Measurements from ENCODE around the gene ARHGAP22. TPM values are rescaled to one million over a fixed set of nuclear protein-coding genes. Genes with fewer than 3 reads are reported as not detected.

ARHGAP22 gene
- total RNA-seq, 3 donors from 2014 or later: 2.6 to 8.2 (median 4.8) TPM

- peak; percentile 12 to 50 for DNase-seq (ENCODE audit: low spot score in 2 of 2)
- intact Hi-C loops (cut with DNase I; ENCODE audit: low total_unique reads): no loop called here
- H3K4me1 ChIP-seq: no peaks in the 10 kb centered on the region
- H3K4me3 ChIP-seq: no peak overlapping the region
- H3K36me3 ChIP-seq: no peaks in the 10 kb centered on the region
- TF ChIP-seq CTCF (IDR thresholded peaks at IDR 0.05) (no peak), POLR2AphosphoS5 (IDR thresholded peaks at IDR 0.05) (no peak), POLR2A (IDR thresholded peaks at IDR 0.05) (no peak)
- H3K9me3 ChIP-seq: no peaks in the 10 kb centered on the region
- H3K27me3 ChIP-seq: no peaks in the 10 kb centered on the region
- H3K27ac ChIP-seq: no peak overlapping the region
These were observed 149.3 kb downstream of the ARHGAP22 start for GRCh38 chr10:48455392-48456151.

GRCh38 chr10:48455055-48455391, 149.8 kb downstream of the ARHGAP22 start:
- Histone ChIP-seq H3K27ac (no peak overlapping the region), H3K36me3 (no peaks in the 10 kb centered on the region), H3K27me3 (no peaks in the 10 kb centered on the region), H3K4me3 (no peak overlapping the region), H3K4me1 (no peaks in the 10 kb centered on the region), H3K9me3 (no peaks in the 10 kb centered on the region)
- TF ChIP-seq POLR2AphosphoS5 (IDR thresholded peaks at IDR 0.05): no peak
- no peak for TF ChIP-seq CTCF (IDR thresholded peaks at IDR 0.05)
- no peak for TF ChIP-seq POLR2A (IDR thresholded peaks at IDR 0.05)
- DNase-seq (ENCODE audit: low spot score in 2 of 2): peak; percentile 16 to 40
- intact Hi-C loops (cut with DNase I; ENCODE audit: low total_unique reads): no loop called here

- Histone ChIP-seq H3K4me3 (no peak overlapping the region), H3K27me3 (no peaks in the 10 kb centered on the region), H3K27ac (no peak overlapping the region), H3K9me3 (no peaks in the 10 kb centered on the region), H3K4me1 (no peaks in the 10 kb centered on the region), H3K36me3 (no peaks in the 10 kb centered on the region)
- peak; percentile 5 to 37 for DNase-seq (ENCODE audit: low spot score in 2 of 2)
- TF ChIP-seq POLR2A (IDR thresholded peaks at IDR 0.05) (no peak), POLR2AphosphoS5 (IDR thresholded peaks at IDR 0.05) (no peak), CTCF (IDR thresholded peaks at IDR 0.05) (no peak)
- intact Hi-C loops (cut with DNase I; ENCODE audit: low total_unique reads): no loop called here
These were observed 150.4 kb downstream of the ARHGAP22 start for GRCh38 chr10:48454302-48455054.

GRCh38 chr10:48453451-48454301, 151.2 kb downstream of the ARHGAP22 start:
- Histone ChIP-seq H3K4me1 (no peaks in the 10 kb centered on the region), H3K4me3 (no peak overlapping the region), H3K27me3 (no peaks in the 10 kb centered on the region), H3K36me3 (no peaks in the 10 kb centered on the region), H3K27ac (no peak overlapping the region), H3K9me3 (no peaks in the 10 kb centered on the region)
- TF ChIP-seq POLR2A (IDR thresholded peaks at IDR 0.05) (no peak), POLR2AphosphoS5 (IDR thresholded peaks at IDR 0.05) (no peak), CTCF (IDR thresholded peaks at IDR 0.05) (no peak)
- peak; percentile 11 to 33 for DNase-seq (ENCODE audit: low spot score in 2 of 2)
- intact Hi-C loops (cut with DNase I; ENCODE audit: low total_unique reads): no loop called here
